SK-N-SH (cell line): ENCODE measurements around the gene KLHL14. TPM values are rescaled to one million over a fixed set of nuclear protein-coding genes. Genes with fewer than 3 reads are reported as not detected.

Source experiments
- CTCF ChIA-PET: fragments of 300-600, 350-600 bp; formaldehyde crosslinking; extraction: SDS; loops from one replicate; lab custom pipeline; 2021; lab: Yijun Ruan, JAX
- POLR2A ChIA-PET: fragments of 350-600 bp; sonication (Branson Sonifier 250); formaldehyde crosslinking; extraction: SDS; loops from one replicate; lab custom pipeline; 2020; ENCODE audit warnings: antibody characterized with exemption, inconsistent platforms; lab: Yijun Ruan, JAX
- DNase-seq: peaks from one replicate; pipeline ENCODE4 v3.0.0; 2012
- H2AFZ ChIP-seq: fragments of 200-600 bp; sonication (generic); 2 replicates; pipeline ENCODE4 v1.8.1; 2016; ENCODE audit warnings: antibody characterized with exemption, mild to moderate bottlenecking, low read depth
- H3F3A ChIP-seq: fragments of 200-600 bp; sonication (generic); replicated peaks from 2 replicates; pipeline ENCODE3; 2016; ENCODE audit warnings: antibody characterized with exemption, mild to moderate bottlenecking; ENCODE audit not compliant: insufficient read depth
- H3K27ac ChIP-seq, 2 experiments: fragments of 200-500 bp in 1 of 2; fragments of 200-600 bp in 1 of 2; sonication (Bioruptor generic) in 1 of 2; sonication (generic), shearing (Covaris generic) in 1 of 2; 2 replicates each; pipeline versions ENCODE4 v1.5.1 to v1.6.1; 2014 to 2016; ENCODE audit warnings: low read depth in 2 of 2, inconsistent platforms in 1 of 2, low read length in 1 of 2, mild to moderate bottlenecking in 1 of 2, mixed read lengths in 1 of 2
- H3K27me3 ChIP-seq: fragments of 200-600 bp; sonication (generic), shearing (Covaris generic); 2 replicates; pipeline ENCODE4 v1.6.1; 2016; ENCODE audit warnings: mixed run types; ENCODE audit not compliant: insufficient read depth
- H3K36me3 ChIP-seq, 2 experiments: fragments of 200-500 bp in 1 of 2; fragments of 200-600 bp in 1 of 2; sonication (Bioruptor generic) in 1 of 2; sonication (generic) in 1 of 2; replicated peaks in 1 of 2; 2 replicates each; pipeline versions ENCODE3 to v1.5.1; 2014 to 2016; ENCODE audit warnings: low read length in 1 of 2, mild to moderate bottlenecking in 1 of 2; ENCODE audit not compliant: insufficient read depth in 2 of 2, control insufficient read depth in 1 of 2
- H3K4me1 ChIP-seq, 2 experiments: fragments of 200-500 bp in 1 of 2; fragments of 200-600 bp in 1 of 2; sonication (Bioruptor generic) in 1 of 2; sonication (generic), shearing (Covaris generic) in 1 of 2; 2 replicates each; pipeline versions ENCODE4 v1.5.1 to v1.6.1; 2014 to 2016; ENCODE audit warnings: low read depth in 1 of 2, low read length in 1 of 2, mixed run types in 1 of 2; ENCODE audit not compliant: insufficient read depth in 2 of 2, control insufficient read depth in 1 of 2
- H3K4me2 ChIP-seq: fragments of 200-600 bp; sonication (generic), shearing (Covaris generic); 2 replicates; pipeline ENCODE4 v1.6.1; 2017; ENCODE audit warnings: mixed run types
- H3K4me3 ChIP-seq, 2 experiments: fragments of 200-500 bp in 1 of 2; fragments of 200-600 bp in 1 of 2; sonication (Bioruptor generic) in 1 of 2; sonication (generic), shearing (Covaris generic) in 1 of 2; 2 replicates each; pipeline versions ENCODE4 v1.5.1 to v1.8.1; 2014 to 2016; ENCODE audit warnings: low read depth in 2 of 2, inconsistent platforms in 1 of 2, low read length in 1 of 2, mild to moderate bottlenecking in 1 of 2, mixed read lengths in 1 of 2, moderate library complexity in 1 of 2
- H3K79me2 ChIP-seq: fragments of 200-600 bp; sonication (generic); 2 replicates; pipeline ENCODE4 v1.8.1; 2017; ENCODE audit warnings: mild to moderate bottlenecking; ENCODE audit not compliant: insufficient read depth
- H3K9ac ChIP-seq: fragments of 200-600 bp; sonication (generic); 2 replicates; pipeline ENCODE4 v1.6.1; 2017; ENCODE audit warnings: mixed run types
- H3K9me2 ChIP-seq: fragments of 200-600 bp; sonication (generic); 2 replicates; pipeline ENCODE4 v1.6.1; 2017; ENCODE audit warnings: mixed run types
- H3K9me3 ChIP-seq: fragments of 200-600 bp; sonication (generic); 2 replicates; pipeline ENCODE4 v1.6.1; 2017; ENCODE audit warnings: mixed run types, mild to moderate bottlenecking, moderate library complexity
- H4K20me1 ChIP-seq: fragments of 200-600 bp; sonication (generic); 2 replicates; pipeline ENCODE4 v1.6.1; 2017; ENCODE audit warnings: mild to moderate bottlenecking, mixed run types; ENCODE audit not compliant: insufficient read depth
- CHD2 ChIP-seq: fragments of 150-350 bp; IDR thresholded peaks from 2 replicates; pipeline ENCODE4 v1.6.1; 2018; ENCODE audit warnings: low read length; ENCODE audit not compliant: partially characterized antibody
- FOXM1 ChIP-seq: IDR thresholded peaks from 2 replicates; pipeline ENCODE4 v1.4.0; 2012; ENCODE audit warnings: low read depth, mild to moderate bottlenecking
- GABPA ChIP-seq: IDR thresholded peaks from 2 replicates; pipeline ENCODE4 v1.4.0; 2012; ENCODE audit warnings: low read depth, mild to moderate bottlenecking
- GATA2 ChIP-seq: sonication (generic); formaldehyde crosslinking; IDR thresholded peaks from 2 replicates; pipeline ENCODE4 v1.5.0; 2020; ENCODE audit warnings: mild to moderate bottlenecking, missing genetic modification reagents
- IRF3 ChIP-seq: fragments of 150-350 bp; IDR thresholded peaks from 2 replicates; pipeline ENCODE4 v1.6.1; 2016; ENCODE audit warnings: mild to moderate bottlenecking, low read depth, low read length
- MEF2A ChIP-seq: IDR thresholded peaks from 2 replicates; pipeline ENCODE4 v1.4.0; 2012; ENCODE audit warnings: low read depth, borderline replicate concordance
- MXI1 ChIP-seq: IDR thresholded peaks from 2 replicates; pipeline ENCODE4 v1.6.1; 2012; ENCODE audit warnings: mild to moderate bottlenecking, low read depth, low read length, improper control_type of control experiment
- NFIC ChIP-seq: IDR thresholded peaks from 2 replicates; pipeline ENCODE4 v1.4.0; 2012; ENCODE audit warnings: borderline replicate concordance
- NRF1 ChIP-seq: IDR thresholded peaks from 2 replicates; pipeline ENCODE4 v1.6.1; 2012; ENCODE audit warnings: low read depth, mild to moderate bottlenecking, low read length
- POLR2AphosphoS5 ChIP-seq: IDR thresholded peaks from 2 replicates; pipeline ENCODE4 v1.6.1; 2012; ENCODE audit warnings: low read depth, low read length
- RAD21 ChIP-seq: IDR thresholded peaks from 2 replicates; pipeline ENCODE4 v1.6.1; 2012; ENCODE audit warnings: mild to moderate bottlenecking, low read length
- RCOR1 ChIP-seq: fragments of 150-350 bp; IDR thresholded peaks from 2 replicates; pipeline ENCODE4 v1.6.1; 2017; ENCODE audit warnings: antibody characterized with exemption, low read length
- REST ChIP-seq: IDR thresholded peaks from 2 replicates; pipeline ENCODE4 v1.6.1; 2012; ENCODE audit warnings: mild to moderate bottlenecking, low read depth, low read length, moderate library complexity
- SIN3A ChIP-seq: IDR thresholded peaks from 2 replicates; pipeline ENCODE4 v1.6.1; 2012; ENCODE audit warnings: low read depth, mild to moderate bottlenecking, low read length, moderate library complexity, borderline replicate concordance
- TCF12 ChIP-seq: IDR thresholded peaks from 2 replicates; pipeline ENCODE4 v1.4.0; 2012
- TEAD4 ChIP-seq: IDR thresholded peaks from 2 replicates; pipeline ENCODE4 v1.4.0; 2012; ENCODE audit warnings: mild to moderate bottlenecking, borderline replicate concordance; ENCODE audit not compliant: insufficient read depth
- USF1 ChIP-seq: IDR thresholded peaks from 2 replicates; pipeline ENCODE4 v1.4.0; 2012; ENCODE audit warnings: low read depth, borderline replicate concordance
- WGBS: methylation state at CpG from one replicate; pipeline ENCODE4 v1.1.6; 2017; ENCODE audit warnings: low lambda C conversion rate; 5-methylcytosine and 5-hydroxymethylcytosine counted together
- polyA plus RNA-seq, 3 experiments: library from polyadenylated mRNA; depleted of rRNA; stranded (reverse); fragments of >200 nt; gene quantifications; 2 replicates each; pipeline ENCODE4 v1.2.3, GENCODE V29; 2012

KLHL14 gene
- polyA plus RNA-seq, 1 of the 3 experiments (the other 2 are of a cell fraction) = not detected

- TF ChIP-seq REST (no peak), MEF2A (no peak), SIN3A (no peak), IRF3 (no peak), TCF12 (no peak), POLR2AphosphoS5 (no peak), CHD2 (no peak)
- TF ChIP-seq, all 33 proteins: peak for 0
Observed at GRCh38 chr18:32629981-32630700, 142.7 kb downstream of the KLHL14 start (continued).

- H3K27ac ChIP-seq = no peak overlapping the region
- no peaks in the 10 kb centered on the region for H3K9me2 ChIP-seq
- TF ChIP-seq NFIC = no peak
- TF ChIP-seq FOXM1 = no peak
- TF ChIP-seq GATA2 = no peak
- TF ChIP-seq GABPA = no peak
- no peak for TF ChIP-seq POLR2AphosphoS5
- no peak for TF ChIP-seq NRF1
- no peak for TF ChIP-seq RCOR1
- no peak for TF ChIP-seq MEF2A
- TF ChIP-seq USF1 = no peak
- TF ChIP-seq IRF3 = no peak
- TF ChIP-seq TEAD4 = no peak
- no peak for TF ChIP-seq MXI1
- no peak for TF ChIP-seq RAD21
- TF ChIP-seq SIN3A = no peak
- H2AFZ ChIP-seq = no peak overlapping the region
- H3K9me3 ChIP-seq = no peaks in the 10 kb centered on the region
- WGBS = 47% methylated on average over 2 of the region's 2 CpGs
- no peak overlapping the region for H3K9ac ChIP-seq
- no peaks in the 10 kb centered on the region for H3K79me2 ChIP-seq
- CTCF ChIA-PET = no interaction called here
- H3K4me2 ChIP-seq = no peak overlapping the region
- no peaks in the 10 kb centered on the region for H3K36me3 ChIP-seq
- no peaks in the 10 kb centered on the region for H3F3A ChIP-seq
- DNase-seq = no peak
- no peak overlapping the region for H3K4me3 ChIP-seq
- H3K27me3 ChIP-seq = no peaks in the 10 kb centered on the region
- no peaks in the 10 kb centered on the region; a peak in 1 of 4 replicates for H3K4me1 ChIP-seq
- no peaks in the 10 kb centered on the region for H4K20me1 ChIP-seq
- POLR2A ChIA-PET = no interaction called here
Observed at GRCh38 chr18:32629292-32629691, 143.5 kb downstream of the KLHL14 start.
